NCI-H524 treated with DMSO at 0.1 percent for 48 hours (cell line): ENCODE data around the gene DNM3.

Experiments
- DNase-seq: peaks from one replicate; lab custom pipeline; 2025; lab: John Stamatoyannopoulos, UW

The DNM3 gene

GRCh38 chr1:172140591-172140990, 299.3 kb downstream of the DNM3 start:
- DNase-seq = no peak

- no peak for DNase-seq
Measured at GRCh38 chr1:172141341-172141881, 300.1 kb downstream of the DNM3 start.

- DNase-seq = no peak
Measured at GRCh38 chr1:172142324-172142723, 301.0 kb downstream of the DNM3 start.

GRCh38 chr1:172143384-172144055, 302.2 kb downstream of the DNM3 start:
- no peak for DNase-seq

- no peak for DNase-seq
Measured at GRCh38 chr1:172144445-172145061, 303.3 kb downstream of the DNM3 start.

GRCh38 chr1:172145231-172145651, 303.9 kb downstream of the DNM3 start:
- DNase-seq = no peak

GRCh38 chr1:172145656-172146055, 304.4 kb downstream of the DNM3 start:
- no peak for DNase-seq

GRCh38 chr1:172146141-172146850, 305.0 kb downstream of the DNM3 start:
- DNase-seq = no peak

GRCh38 chr1:172147541-172147940, 306.2 kb downstream of the DNM3 start:
- no peak for DNase-seq

- DNase-seq = no peak
Measured at GRCh38 chr1:172148213-172148612, 306.9 kb downstream of the DNM3 start.

- no peak for DNase-seq
Measured at GRCh38 chr1:172148707-172149106, 307.4 kb downstream of the DNM3 start.

- DNase-seq = no peak
Measured at GRCh38 chr1:172149346-172149745, 308.0 kb downstream of the DNM3 start.

GRCh38 chr1:172154551-172154950, 313.3 kb downstream of the DNM3 start:
- no peak for DNase-seq

- no peak for DNase-seq
Measured at GRCh38 chr1:172155766-172156165, 314.5 kb downstream of the DNM3 start.

- no peak for DNase-seq
Measured at GRCh38 chr1:172162236-172162635, 320.9 kb downstream of the DNM3 start.

GRCh38 chr1:172163498-172164215, 322.4 kb downstream of the DNM3 start:
- DNase-seq = no peak

- no peak for DNase-seq
Measured at GRCh38 chr1:172165403-172165802, 324.1 kb downstream of the DNM3 start.

GRCh38 chr1:172167796-172168596, 326.7 kb downstream of the DNM3 start:
- no peak for DNase-seq

- no peak for DNase-seq
Measured at GRCh38 chr1:172168597-172168872, 327.2 kb downstream of the DNM3 start.

- DNase-seq = no peak
Measured at GRCh38 chr1:172169836-172170235, 328.5 kb downstream of the DNM3 start.

- DNase-seq = no peak
Measured at GRCh38 chr1:172172352-172172831, 331.1 kb downstream of the DNM3 start.

- DNase-seq = no peak
Measured at GRCh38 chr1:172176206-172176605, 334.9 kb downstream of the DNM3 start.
